ENCODE measurements around the gene MELTF.

GRCh38 chr3:196995646-196996355 is 33.8 kb downstream of the MELTF start:
- TF ChIP-seq CTCF (IDR thresholded peaks at IDR 0.05; ENCODE audit: poor library complexity, severe bottlenecking) (no peak), POLR2AphosphoS5 (IDR thresholded peaks at IDR 0.05) (no peak), RAD21 (conservative IDR thresholded peaks at IDR 0.05) (no peak), REST (IDR thresholded peaks at IDR 0.05; ENCODE audit: borderline replicate concordance) (no peak)
